Measurements from ENCODE around the gene ARFGAP3. TPM values are rescaled to one million over a fixed set of nuclear protein-coding genes. Genes with fewer than 3 reads are reported as not detected.

ARFGAP3 gene
- total RNA-seq, 1 experiment from 2014 or later, result 15.0 TPM

GRCh38 chr22:42844756-42845155, 12.3 kb downstream of the ARFGAP3 start:
- H3K79me2 ChIP-seq (ENCODE audit: insufficient read depth, low read length), result no peaks in the 10 kb centered on the region
- H3K79me1 ChIP-seq (ENCODE audit: insufficient read depth, low read depth, low read length, poor library complexity, severe bottlenecking), result no peaks in the 10 kb centered on the region
- Mint-ChIP-seq H3K9me3 (no peaks in the 10 kb centered on the region; a peak in 1 of 5 replicates), H3K36me3 (ENCODE audit: insufficient read depth in 1 of 3, low read depth in 3 of 3) (peaks cover 3 to 16% (median 10%) of the 10 kb centered on the region in 3 experiments; a peak in 6 of 7 replicates), H3K27me3 (ENCODE audit: low read depth) (no peaks in the 10 kb centered on the region), H3K4me1 (no peaks in the 10 kb centered on the region), H3K4me3 (no peak overlapping the region), H3K27ac (no peak overlapping the region; a peak in 1 of 7 replicates)
- no peak overlapping the region for H4K91ac ChIP-seq (ENCODE audit: insufficient read length, low read depth, low read length)
- no peak overlapping the region for H3T11ph ChIP-seq (ENCODE audit: low read length)
- H4K20me1 ChIP-seq (ENCODE audit: control insufficient read depth, insufficient read depth, insufficient read length), result no peaks in the 10 kb centered on the region
- no peak overlapping the region for H3K23ac ChIP-seq (ENCODE audit: insufficient read length, low read depth, low read length)
- no peak overlapping the region for H2BK12ac ChIP-seq (ENCODE audit: insufficient read length, low read depth, low read length)
- no peak overlapping the region for H2AFZ ChIP-seq (ENCODE audit: low read length)
- H2BK15ac ChIP-seq (ENCODE audit: low read depth, low read length), result no peak overlapping the region
- H3K23me2 ChIP-seq (ENCODE audit: insufficient read length, low read depth, low read length, poor library complexity, severe bottlenecking), result no peaks in the 10 kb centered on the region
- H2AK5ac ChIP-seq (ENCODE audit: insufficient read length, low read length), result no peak overlapping the region
- no peak overlapping the region for H2BK20ac ChIP-seq (ENCODE audit: low read depth, low read length, poor library complexity, severe bottlenecking)
- no peaks in the 10 kb centered on the region for H3K27me3 ChIP-seq (ENCODE audit: insufficient read depth, low read length)
- H4K5ac ChIP-seq (ENCODE audit: insufficient read length, low read depth, low read length), result no peak overlapping the region
- H2BK120ac ChIP-seq (ENCODE audit: low read depth, low read length, poor library complexity, severe bottlenecking), result no peak overlapping the region
- no peak overlapping the region for H3K27ac ChIP-seq (ENCODE audit: insufficient read length, low read depth, low read length)
- TF ChIP-seq, protein P1, sequence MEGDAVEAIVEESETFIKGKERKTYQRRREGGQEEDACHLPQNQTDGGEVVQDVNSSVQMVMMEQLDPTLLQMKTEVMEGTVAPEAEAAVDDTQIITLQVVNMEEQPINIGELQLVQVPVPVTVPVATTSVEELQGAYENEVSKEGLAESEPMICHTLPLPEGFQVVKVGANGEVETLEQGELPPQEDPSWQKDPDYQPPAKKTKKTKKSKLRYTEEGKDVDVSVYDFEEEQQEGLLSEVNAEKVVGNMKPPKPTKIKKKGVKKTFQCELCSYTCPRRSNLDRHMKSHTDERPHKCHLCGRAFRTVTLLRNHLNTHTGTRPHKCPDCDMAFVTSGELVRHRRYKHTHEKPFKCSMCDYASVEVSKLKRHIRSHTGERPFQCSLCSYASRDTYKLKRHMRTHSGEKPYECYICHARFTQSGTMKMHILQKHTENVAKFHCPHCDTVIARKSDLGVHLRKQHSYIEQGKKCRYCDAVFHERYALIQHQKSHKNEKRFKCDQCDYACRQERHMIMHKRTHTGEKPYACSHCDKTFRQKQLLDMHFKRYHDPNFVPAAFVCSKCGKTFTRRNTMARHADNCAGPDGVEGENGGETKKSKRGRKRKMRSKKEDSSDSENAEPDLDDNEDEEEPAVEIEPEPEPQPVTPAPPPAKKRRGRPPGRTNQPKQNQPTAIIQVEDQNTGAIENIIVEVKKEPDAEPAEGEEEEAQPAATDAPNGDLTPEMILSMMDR (conservative IDR thresholded peaks at IDR 0.05), result no peak
- no peak overlapping the region for H2BK5ac ChIP-seq (ENCODE audit: insufficient read length, low read length)
- H3K4ac ChIP-seq (ENCODE audit: low read depth, low read length), result no peak overlapping the region
- H3K18ac ChIP-seq (ENCODE audit: insufficient read length, low read depth, low read length), result no peak overlapping the region
- H3K9me3 ChIP-seq (ENCODE audit: control insufficient read depth, low read depth, low read length), result no peaks in the 10 kb centered on the region
- DNase-seq, result no peak
- no peak overlapping the region for H3K4me2 ChIP-seq (ENCODE audit: insufficient read depth, insufficient read length, low read length)
- H3K14ac ChIP-seq (ENCODE audit: insufficient read depth, low read length), result no peak overlapping the region
- H3K9ac ChIP-seq (ENCODE audit: extremely low read depth, insufficient read length, low read length), result no peak overlapping the region
- H3K56ac ChIP-seq (ENCODE audit: insufficient read length, low read depth, low read length), result no peak overlapping the region
- no CpG with 5 or more reads among the region's 4 CpGs for WGBS (ENCODE audit: extremely low coverage, insufficient read length, low lambda C conversion rate)
- no peak overlapping the region for H4K8ac ChIP-seq (replicated peaks; ENCODE audit: insufficient read length, low read depth, low read length)
- no peaks in the 10 kb centered on the region for H3K4me1 ChIP-seq (ENCODE audit: insufficient read depth, low read length)

Measured in H9 (cell line).